ENCODE data around the gene UBE2E2. TPM values are rescaled to one million over a fixed set of nuclear protein-coding genes. Genes with fewer than 3 reads are reported as not detected.

Gene UBE2E2
- total RNA-seq, 1 donor from 2014 or later: 64.6 TPM

DNA sequence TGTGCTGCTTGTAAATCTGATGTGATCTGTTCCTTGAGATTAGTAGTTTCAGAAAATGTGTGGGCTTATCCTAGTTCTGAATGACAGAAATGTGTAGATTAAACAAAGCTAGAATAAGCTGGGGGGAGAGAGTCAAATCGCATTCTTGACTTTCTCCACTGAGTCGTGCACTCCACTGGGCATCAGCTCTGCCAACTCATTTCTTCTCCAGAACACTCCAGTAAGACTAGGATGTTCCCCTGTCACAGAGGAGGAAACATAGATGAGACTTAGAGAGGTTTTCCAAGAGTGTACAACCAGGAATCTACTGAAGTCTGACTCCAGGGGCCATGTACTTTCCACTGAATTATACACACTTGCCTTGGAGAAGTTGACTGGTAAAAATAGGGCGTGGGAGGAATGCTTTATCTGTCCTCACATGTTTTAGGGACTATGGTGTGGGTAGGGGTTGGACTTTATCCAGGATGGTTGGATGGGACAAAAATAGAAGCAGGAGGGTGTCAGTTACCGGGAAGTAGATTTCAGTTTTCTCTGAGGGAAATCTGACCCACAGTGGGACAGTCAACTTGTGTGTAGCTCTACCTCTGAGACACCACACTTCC, 298.2 kb downstream of the UBE2E2 start:
- no peak for DNase-seq (ENCODE audit: low spot score)

DNA sequence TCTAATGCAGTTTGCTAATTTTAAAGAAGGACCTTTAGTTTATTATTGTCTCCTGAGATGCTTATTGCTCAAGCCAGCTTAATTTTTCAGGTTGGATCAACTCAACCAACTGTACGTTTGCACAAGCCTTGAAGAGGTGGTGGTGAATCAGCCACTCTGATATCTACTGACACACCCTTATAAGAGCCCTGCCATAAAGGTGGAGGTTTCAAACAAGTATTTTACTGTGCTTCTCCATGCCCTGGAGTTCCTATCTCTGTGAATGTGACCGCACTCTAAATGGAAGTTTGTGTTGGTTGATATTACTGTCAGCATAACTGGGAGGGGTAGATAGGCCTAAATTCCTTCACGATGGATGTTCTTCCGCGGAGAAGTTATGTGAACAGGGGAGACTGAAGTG, 305.3 kb downstream of the UBE2E2 start:
- DNase-seq (ENCODE audit: low spot score): no peak

DNA sequence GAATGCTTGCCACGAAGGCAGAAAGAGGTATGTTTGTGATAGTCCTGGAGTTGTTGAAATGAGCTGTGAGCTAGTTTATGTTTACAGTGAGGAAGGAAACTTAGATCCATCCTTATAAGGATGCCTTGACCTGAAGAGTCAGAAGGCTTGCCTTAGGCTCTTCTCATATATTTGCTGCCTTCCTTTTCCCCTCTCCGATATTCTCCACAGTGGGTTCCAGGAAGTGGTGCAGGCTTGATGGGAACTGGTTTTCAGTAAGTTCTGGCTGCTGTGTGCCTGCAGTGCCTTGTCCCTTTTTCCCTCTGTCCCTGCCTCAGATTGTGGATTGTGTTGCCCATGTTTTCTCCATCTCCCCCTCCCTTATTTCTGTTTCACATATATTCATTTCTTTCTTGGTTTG, 315.3 kb downstream of the UBE2E2 start:
- DNase-seq (ENCODE audit: low spot score): no peak

DNA sequence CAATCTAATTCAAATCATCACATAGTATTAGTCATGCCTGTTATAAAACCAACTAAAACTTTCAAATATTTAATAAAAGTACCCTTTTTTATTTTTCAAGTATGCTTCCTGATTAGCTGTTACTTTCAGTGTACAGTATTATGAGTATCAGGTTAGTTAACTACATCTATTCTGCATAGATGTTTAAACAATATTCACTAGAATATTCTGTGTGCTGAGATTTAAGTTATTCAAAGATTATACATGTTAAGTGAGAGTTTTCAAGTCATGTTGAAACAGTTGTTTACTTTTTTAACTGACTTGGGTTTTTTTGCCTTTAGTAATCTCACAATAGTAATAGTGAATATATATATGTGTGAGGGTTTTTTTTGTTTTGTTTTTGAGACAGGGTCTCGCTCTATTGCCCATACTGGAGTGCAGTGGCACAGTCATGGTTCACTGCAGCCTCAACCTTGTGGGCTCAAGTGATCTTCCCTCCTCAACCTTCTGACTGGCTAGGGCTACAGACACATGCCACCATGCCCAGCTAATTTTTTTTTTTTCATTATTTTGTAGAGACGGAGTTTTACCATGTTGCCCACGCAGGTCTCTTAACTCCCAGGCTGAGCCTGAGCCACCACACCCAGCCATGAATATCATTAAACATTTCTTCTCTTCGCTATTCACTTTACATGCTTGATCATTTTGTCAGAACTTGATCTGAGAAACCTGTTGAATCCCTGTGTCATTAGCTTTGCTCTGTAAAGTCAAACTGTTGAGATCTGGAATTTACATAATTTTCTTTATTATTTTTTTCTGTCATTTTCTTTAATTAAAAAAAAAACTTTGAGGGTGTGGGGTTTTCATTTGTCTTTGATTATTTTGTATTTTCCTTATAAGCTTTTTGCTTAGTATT, 316.4 kb downstream of the UBE2E2 start:
- no peak for DNase-seq (ENCODE audit: low spot score)

DNA sequence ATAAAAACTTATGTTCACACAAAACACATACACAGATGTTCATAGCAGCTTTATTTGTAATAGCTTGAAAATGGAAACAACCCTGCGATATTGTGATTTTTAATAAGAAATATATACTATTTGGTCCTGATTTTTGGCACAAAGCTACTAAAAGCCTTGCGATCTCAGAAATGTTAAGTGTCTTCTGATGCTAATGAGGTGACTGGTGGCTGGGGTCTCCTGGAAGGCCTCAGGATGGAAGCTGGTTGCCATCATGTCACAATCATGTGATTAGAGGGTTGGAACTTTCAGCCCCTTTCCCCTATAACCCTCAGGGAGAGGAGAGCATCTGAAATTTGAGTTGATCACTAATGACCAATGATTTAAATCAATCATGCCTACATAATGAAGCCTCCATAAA, 324.2 kb downstream of the UBE2E2 start:
- no peak for DNase-seq (ENCODE audit: low spot score)

DNA sequence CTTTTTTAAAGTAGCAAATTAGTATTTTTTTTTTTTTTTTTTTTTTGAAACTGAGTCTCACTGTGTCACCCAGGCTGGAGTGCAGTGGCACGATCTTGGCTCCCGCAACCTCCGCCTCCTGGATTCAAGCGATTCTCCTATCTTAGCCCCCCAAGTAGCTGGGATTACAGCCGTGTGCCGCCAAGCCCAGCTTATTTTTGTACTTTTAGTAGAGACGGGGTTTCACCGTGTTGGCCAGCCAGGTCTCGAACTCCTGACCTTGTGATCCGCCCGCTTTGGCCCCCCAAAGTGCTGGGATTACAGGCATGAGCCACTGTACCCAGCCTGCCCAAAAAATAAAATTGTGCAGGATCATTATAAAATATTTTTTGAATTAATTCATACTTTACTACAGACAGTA, 330.5 kb downstream of the UBE2E2 start:
- DNase-seq (ENCODE audit: low spot score): no peak

DNA sequence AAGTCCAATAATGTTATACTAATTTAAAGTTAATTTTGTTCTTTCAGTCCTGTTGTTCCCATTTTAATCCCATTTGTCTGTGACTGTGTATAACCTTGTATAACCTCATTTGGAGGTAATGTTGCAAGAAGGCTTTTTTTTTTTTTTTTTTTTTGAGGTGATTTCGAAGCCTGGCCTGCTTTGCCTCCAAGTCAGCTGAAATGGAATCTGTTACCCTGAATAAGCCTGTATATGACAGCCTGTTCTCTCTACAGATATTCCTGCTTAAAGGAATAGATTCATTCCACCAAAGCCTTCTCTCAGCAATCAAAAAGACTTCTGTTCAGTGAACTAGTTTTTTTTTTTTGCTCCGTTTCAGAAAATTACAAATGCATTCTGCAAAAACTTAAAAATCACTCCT, 330.9 kb downstream of the UBE2E2 start:
- DNase-seq (ENCODE audit: low spot score): no peak

DNA sequence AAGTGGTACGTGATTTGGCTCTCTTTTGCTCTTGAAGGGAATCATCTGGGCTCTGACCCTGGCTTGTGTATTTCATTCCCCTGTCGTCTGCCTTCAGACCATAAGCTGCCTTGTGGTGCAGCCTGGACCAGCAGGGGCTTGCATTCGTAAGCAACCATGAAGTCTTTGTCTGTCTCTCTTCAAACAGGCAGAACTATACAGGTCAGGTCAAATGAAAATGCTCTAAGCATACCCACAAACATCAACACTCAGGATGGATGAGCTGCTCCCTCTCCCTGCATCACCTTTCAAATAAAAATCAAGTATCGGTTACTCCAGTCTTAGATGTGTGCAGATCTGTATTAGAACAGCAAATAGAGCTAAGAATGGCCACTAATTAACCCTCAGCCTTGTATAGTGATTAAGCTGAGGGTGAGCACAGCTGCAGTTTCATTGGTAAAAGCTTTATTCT, 334.0 kb downstream of the UBE2E2 start:
- DNase-seq (ENCODE audit: low spot score): no peak

DNA sequence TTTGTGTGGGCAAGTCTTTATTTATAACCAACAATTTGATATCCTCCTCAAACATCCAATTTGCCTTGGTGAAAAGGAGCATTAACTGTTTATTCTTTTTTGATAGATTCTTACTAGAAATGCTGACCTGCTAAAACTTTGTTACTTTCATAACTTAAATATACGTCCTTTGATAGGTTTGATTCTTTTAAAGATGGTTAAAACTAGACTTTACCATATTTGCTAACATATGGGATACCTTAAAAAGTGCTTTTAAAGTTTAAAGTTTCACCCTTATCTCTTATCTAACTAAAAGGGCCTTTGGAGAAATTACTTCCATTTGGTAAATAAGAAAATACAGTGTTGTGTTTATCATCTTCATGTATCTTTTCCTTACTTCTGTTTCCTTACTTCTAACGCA, 336.1 kb downstream of the UBE2E2 start:
- DNase-seq (ENCODE audit: low spot score): no peak

DNA sequence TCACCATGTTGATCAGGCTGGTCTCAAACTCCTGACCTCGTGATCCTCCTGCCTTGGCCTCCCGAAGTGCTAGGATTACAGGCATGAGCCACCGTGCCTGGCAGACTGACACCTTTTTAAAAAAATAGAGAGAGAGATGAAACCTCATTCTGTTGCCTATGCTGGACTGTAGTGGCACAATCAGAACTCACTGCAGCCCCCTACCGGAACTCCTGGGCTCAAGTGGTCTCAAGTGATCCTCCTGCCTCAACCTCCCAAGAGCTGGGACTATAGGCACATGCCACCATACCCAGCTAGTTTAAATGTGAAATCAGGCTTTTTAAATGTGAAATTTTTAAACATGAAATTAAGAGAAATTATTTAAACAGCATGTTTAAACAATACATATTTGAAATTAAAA, 337.5 kb downstream of the UBE2E2 start:
- DNase-seq (ENCODE audit: low spot score): no peak

DNA sequence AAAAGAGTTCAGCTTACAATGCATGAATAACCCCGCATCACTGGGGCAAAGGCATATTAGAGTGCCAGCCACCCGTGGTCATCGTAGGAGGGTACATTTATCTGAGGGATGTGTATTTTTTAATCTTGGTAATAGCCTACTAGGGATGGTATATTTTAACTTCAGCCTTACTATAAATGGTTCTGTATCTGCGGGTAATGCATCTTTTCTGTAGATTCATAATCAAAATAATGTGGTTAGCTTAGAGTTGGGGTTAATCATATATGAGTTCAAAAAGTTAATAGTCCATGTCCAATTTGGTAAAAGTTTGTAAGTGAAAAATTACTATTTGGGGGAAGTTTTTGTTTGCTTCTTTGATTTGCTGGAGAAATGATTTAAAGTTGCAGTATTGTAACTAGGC, 339.0 kb downstream of the UBE2E2 start:
- DNase-seq (ENCODE audit: low spot score): no peak

DNA sequence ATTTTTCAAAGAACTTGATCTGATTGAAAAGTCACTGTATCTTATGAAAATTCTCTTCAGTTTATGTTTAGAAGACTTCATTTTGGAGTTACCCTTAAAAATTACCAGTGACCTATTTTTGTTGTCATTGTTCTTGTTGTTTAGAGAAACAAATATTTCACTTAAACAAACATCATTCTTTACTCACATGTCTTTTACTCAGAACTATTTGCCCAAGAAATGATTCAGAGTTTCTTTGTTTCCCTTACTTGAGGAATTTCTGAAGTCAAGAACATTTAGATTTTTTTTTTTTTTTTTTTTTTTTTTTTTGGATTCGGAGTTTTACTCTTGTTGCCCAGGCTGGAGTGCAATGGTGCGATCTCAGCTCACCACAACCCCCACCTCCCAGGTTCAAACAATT, 343.1 kb downstream of the UBE2E2 start:
- DNase-seq (ENCODE audit: low spot score): no peak

DNA sequence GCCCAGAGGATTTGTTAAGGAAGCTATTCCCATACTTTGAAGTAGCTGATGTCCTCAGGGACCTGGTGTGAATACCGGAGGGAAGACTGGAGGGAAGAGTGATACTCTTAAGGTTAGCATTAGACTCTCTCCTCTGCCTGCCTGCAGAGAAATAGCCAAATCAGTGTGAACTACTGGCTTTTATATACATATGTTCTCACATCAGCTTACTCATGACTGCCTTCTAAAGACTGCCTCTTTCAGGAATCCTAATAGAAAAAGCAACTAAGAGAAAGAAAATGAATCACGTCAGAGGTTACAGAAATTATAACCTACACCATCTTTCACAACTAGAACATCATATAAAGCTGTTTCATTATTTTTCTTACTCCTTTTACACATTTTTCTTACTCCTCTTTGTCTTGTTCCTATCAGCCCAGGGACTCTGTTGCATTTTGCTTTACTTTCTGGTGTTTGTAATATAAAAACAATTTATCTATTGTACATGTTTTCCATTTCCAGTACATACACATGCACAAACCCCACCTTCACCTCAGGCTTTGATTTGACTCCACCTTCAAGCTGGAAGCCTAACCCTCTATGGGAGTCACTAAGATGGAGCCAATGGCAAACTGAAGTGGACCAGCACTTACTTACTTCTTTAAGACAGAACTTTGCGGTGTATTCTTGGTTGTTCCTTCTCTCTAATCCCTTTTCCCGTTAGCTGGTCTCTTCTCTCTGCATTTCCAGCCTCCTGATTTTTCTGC, 345.0 kb downstream of the UBE2E2 start:
- no peak for DNase-seq (ENCODE audit: low spot score)

DNA sequence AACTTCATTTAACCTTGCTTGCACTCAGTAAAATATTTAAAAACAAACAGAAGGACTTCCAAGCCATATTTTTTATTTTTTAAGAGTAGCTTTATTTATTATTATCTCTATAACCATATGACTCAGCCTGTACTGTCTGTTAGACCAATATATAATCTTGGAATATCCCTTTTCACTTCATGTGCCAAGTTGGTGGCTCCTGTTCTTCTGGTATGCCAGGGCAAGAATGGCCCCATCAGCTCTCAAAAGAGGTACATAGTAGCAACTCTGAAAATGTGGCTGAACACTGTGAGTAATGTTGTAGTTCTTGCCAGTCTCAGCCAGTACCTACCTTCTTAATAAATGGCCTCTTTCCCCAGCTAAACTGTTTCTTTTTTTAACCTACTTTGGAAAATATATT, 345.6 kb downstream of the UBE2E2 start:
- no peak for DNase-seq (ENCODE audit: low spot score)

DNA sequence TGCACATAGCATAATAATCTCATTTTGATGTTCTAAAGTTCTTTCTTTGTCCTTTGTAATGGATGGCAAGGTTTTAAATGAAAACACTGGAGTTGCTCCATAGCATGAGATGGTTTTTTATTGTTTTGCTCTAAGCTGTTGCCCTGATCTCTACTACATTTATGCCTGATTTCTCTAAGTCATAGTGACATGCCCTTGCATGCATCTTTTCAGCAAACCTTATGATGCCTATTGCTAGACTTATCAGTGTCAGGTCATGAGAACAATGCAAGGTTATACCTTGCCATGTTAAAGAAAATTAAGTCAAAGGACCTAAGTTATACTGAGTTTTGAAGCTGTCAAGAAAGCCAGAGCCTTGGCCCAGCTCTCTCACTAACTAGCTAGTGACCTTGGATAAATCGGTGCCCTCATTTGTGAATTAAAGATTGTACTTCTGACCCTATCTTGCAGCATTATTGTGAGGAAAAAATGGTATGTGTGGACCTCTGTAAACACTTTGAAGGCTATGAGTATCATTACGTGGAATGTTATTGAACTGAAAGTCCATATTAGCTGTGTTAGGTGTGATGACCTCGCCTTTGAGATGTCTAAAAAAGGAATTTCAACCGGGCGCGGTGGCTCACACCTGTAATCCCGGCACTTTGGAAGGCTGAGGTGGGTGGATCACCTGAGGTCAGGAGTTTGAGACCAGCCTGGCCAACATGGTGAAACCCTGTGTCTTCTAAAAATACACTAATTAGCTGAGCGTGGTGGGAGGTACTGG, 346.2 kb downstream of the UBE2E2 start:
- DNase-seq (ENCODE audit: low spot score): no peak

DNA sequence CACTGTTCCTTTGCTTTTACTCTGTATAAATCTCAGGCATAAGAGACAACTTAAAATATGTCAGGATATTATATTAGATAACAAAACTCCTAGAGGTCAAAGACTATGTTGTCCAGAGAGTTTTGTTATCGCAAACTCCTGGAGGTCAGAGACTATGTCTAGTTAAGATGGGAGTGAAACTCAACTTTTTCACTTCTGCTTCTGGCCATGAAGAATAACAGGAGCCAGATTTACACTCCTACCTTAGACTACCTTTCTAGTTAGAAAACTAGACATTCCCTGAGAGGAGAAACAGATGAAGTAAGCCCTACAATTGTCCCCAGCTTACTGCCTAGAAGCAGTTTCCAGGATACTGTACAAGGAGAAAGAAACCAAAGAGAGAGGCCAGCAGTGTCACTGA, 347.3 kb downstream of the UBE2E2 start:
- DNase-seq (ENCODE audit: low spot score): no peak

DNA sequence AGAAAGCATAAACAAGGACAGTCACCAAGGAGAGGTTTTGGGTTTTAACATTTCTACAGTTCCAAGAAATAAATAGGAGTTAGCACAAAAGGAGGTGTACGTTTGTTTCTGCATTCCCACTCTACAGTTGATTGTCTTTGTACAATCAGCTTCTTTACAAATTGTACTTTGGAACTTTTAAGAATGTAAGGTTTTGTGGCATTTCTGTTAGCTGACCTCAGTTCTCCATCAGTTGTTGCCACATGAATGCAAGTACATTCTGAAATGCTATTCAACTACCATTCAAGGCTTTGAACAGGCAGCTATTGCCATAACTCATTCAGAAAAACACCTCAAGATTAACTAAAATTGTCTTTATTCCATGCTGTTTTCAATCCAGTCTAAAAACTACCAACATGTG, 349.4 kb downstream of the UBE2E2 start:
- no peak for DNase-seq (ENCODE audit: low spot score)

DNA sequence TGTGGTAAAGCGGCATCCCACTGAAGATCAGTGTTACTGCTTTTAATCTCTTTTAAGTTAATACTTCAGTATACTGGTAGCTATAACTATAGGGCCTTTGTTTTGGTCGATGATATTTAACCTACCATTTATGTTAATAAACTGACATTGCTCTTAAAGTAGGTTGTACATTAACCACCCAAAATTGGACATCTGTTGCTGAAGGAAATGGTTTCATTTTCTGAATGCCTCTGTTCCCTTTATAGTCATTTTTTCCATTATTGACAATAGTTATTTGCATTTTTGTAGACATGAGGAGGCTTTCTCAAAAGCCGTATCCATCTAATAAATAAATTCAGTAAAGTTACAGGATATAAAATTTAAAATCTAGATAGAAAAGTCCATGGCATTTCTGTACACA, 350.2 kb downstream of the UBE2E2 start:
- no peak for DNase-seq (ENCODE audit: low spot score)

DNA sequence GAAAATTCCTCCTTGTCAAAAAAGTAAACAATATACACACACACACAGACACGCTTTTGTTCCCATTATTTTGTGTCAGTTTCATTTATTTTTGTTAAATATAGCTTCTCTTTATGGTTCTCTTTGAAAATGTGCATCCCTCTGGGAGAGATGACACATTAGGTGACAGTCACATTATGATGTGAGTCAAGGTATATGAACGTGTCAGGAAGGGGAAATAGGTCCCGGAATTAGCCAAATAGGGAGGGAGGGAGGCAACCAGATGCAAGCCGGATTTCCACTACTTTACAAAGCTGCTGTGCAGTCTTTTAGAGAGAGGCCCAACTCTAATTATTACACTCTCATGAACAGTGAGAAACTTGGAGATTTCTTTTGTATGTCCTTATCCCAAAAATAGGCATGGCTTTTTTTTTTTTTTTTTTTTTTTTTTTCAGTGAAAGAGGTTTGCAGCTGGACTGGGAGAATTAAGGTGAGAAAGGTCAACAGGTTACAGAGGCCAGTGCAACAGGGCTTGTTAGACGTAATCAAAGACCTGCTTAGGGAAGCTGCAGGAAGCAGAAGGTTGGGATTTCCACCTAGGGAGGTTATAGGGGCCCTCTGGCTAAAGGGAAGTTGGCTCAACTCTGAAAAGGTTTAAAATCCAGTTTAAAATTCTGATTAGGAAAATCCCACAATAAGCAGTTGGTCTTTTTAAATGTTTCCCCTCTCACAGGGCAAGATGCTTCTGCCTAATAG, 362.1 kb downstream of the UBE2E2 start:
- DNase-seq (ENCODE audit: low spot score): no peak

DNA sequence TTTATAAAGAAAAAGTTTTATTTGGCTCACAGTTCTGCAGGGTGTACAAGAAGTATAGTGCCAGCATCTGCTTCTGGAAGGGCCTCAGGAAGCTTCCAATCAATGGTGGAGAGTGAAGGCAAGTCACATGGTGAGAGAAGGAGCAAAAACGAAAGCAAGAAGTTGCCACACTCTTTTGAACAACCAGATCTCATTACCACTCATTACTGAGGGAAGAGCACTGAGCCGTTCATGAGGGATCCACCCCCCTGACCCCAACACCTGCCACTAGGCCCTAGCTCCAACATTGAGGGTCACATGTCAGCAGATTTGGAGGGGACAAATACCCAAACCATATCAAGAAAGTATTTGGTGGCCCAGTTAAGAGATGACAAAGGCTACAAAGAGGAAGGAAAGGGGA, 363.4 kb downstream of the UBE2E2 start:
- no peak for DNase-seq (ENCODE audit: low spot score)

DNA sequence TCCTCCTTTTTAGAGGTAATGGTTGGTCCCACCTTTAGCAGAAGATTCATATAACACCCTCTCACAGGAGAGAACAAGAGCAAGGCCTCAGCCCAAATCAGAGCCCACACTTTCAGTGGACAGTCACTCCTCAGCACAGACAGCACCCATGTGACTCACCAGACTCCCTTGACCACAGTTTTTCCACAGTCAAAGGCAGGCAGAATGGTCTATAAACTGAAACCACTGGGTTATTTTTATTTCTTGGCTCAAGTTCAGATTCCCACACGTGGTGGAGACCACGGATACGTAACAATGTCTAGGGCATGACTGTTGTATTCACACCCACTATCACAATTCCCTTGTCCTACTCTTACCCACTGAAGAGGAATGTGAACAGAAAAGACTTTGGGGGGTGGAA, 364.8 kb downstream of the UBE2E2 start:
- no peak for DNase-seq (ENCODE audit: low spot score)

Measured in mesenteric fat pad (tissue), 1 donor.